CD4-positive, alpha-beta T cell treated with Interleukin-2 at 100 ng/mL for 4 hours (primary cell): ENCODE results near the gene CCDC78.
A peak's percentile ranks its signal among the peaks of the same experiment; 100 is the strongest.

Experiments used
- DNase-seq: peaks from one replicate; pipeline ENCODE4 v3.0.0-alpha.2; 2020; ENCODE audit warnings: low spot score

Gene CCDC78

DNA sequence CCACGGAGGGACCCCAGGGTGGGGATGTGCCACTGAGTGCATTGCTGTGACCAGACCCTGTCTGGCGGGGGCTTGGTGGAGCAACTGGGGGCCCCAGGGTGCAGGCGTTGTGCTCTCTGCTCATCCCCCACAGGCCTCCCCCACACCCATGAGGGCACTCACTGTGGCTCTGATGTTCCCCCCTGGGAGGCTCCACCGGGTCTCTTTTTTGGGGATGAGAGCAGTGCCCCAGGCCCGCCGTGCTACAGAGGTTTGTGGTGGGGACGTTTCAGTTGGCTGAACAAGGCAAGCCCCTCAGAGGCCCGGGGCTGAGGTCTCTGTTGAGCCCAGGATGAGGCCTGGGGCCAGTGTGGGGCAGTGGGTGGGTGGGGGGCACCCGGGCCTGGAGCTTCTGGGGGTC is 2.5 kb downstream of the CCDC78 start:
- no peak for DNase-seq

DNA sequence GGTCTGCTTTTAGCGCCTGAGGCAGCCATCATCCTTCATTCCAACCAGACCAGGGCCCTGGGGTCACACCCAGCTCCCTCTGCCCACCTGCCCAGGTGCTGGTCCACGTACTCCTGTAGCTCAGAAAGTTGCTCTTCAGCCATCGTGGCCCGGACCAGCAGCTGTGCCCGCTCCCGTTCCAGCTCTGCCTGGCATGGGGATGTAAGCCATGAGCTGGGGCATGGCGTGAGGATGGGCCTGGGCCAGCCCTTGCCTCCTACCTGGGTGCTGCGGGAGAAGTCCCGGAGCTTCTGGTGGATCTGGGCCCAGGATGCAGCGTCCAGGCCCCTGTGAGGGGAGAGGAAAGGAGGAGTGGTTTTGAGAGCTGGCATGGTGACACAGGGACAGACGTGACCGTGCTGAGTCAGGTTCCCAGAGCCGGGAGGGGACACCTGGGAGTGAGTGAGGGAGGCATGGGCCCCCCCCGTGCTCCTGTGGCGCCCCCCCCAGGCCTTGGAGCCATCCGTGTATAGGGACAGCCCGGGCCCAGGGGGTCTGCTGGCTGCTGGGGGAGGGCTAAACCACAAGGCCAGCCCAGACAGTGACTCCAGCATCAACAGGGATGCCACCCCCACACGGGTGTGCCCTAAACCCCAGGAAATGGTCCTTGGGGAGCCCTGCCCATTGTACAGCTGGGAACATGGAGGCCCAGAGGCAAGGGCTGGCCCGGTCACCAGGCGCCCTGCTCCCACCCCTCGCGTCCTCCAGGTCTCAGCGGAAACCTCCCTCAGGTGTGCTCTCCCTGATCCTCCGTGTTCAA is 3.2 kb downstream of the CCDC78 start:
- no peak for DNase-seq

DNA sequence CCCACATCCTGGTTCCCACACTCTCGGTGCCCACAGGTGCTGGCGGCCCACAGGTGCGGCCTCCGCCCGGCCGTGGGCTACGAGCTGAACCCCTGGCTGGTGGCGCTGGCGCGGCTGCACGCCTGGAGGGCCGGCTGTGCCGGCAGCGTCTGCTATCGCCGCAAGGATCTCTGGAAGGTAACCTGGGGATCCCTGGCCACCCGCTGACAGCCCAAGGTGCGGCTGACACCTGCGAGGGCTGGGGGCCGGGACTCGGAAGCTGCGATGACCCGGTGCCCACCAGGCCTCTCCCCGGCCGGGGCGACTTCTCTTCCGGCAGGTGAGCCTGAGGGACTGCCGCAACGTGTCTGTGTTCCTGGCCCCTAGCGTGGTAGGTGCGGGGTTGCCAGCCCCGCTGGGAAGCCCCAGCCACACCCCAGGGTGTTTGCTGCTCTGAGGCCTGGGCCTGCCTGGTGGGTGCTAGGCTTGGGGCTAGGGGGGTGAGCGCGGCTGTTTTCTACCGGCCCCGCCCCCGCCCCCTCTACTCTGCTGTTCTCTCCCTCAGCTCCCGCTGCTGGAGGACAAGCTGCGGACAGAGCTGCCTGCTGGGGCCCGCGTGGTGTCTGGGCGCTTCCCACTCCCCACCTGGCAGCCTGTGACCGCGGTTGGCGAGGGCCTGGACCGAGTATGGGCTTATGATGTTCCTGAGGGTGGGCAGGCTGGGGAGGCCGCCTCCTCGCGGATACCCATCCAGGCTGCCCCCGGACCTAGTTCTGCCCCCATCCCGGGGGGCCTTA is 4.3 kb downstream of the CCDC78 start:
- no peak for DNase-seq

DNA sequence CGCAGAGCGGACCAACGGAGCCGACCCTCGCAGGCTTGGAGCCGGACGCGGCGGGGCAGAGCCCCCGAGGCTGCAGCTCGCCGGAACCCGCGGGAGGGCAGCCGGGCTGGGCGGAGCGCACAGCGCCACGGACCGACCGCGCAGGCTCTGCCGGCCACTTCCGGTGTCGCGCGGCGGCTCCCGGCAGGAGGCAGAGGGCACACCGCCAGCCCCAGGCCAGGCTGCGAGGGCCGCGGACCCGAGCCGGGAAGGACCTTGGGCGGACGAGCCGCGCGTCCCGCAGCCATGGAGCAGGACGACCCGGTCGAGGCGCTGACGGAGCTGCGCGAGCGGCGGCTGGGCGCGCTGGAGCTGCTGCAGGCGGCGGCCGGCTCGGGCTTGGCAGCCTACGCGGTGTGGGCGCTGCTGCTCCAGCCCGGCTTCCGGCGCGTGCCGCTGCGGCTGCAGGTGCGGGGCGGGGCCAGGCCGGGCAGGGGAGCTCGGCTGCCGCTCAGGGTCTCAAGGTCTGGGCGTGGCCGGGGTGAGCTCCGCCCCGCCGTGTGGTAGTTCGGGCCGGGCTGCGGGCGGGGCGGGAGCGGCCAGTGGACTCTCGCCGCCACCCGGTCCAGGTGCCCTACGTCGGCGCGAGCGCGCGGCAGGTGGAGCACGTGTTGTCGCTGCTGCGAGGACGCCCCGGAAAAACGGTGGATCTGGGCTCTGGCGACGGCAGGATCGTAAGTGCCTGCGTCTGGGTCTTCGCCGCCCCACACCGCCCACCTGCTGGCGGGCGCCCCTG is 5.1 kb downstream of the CCDC78 start, which contains the start of gene ANTKMT:
Gene ANTKMT, plus strand, starts transcription at position 157 of the 775 bp plus-strand sequence. Its CDS starts 129 bp downstream, at position 286.
- peak; percentile 70 for DNase-seq

DNA sequence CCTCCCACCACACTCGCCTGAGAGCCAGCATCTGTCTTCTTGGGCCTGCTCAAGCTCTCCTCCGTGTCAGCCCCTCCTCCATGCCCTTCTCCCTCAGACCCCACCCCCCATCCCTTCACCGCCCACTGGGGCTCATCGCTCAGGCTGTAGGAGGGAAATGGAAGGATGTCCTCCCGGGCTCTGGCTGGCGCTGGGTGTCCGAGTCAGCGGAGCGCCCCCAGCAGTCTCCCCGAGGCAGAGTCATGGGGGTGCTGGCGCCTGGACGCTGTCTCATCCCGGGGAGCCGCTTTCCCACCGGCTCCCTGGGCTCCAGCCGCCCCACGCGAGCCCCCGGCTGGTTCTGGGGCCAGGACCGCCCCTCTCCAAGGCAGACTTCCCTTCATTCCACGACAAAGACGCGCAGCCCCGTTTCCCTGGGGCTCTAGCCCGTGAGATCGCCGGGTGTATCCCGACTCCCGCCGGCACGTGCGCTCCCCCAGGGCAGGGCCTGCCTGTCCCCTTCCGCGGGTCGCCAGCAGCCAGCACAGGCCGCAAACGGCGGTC is 5.7 kb downstream of the CCDC78 start:
- DNase-seq: no peak

DNA sequence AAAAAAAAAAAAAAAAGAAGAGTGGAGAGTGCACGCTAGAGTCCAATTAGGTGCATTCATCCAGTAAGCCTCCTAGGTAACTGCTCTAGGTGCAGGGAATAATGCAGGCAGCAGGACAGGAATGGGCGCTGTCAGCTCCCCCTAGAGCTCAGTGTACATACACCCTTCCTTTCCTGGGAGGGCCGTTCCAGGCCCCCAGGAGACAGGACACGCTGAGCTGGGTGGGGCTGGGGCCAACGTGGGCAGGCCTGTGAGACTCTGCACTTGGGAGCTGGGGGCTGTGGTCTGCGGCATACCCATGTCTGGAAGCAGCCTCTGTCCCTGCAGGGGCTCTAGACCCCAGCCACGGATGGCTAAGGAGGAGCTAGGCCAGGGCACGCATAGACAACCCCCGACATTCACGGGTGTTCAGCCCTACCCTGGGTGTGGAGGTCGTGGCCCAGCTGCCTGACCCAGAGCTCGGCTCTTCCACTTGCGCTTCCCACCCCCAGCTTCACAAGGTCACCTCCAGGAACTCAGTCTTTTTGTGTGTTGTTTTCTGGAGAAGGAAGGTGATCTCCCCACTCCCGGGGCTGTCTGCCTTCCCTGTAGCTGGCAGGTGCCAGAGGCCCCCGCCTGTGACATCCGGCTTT is 6.3 kb downstream of the CCDC78 start:
- no peak for DNase-seq

DNA sequence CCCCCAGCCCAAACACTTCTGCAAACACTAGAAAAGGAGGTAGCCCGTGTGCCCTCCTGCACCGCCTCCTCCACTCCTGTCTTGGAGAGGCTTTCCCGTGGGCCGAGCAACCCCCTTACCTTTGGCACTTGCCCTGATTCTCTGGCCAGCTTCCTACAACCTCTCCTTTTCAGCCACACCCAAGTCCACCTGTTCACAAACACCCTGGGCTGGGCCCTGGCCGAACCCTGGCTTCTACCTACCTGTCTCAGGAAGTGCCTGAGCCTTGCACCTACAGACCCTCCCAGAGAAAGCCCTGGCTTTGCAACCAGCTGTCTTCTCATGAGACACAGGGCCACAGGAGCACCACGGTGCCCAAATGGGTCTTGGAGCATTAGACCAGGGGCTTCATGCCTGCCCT is 7.3 kb downstream of the CCDC78 start:
- no peak for DNase-seq

DNA sequence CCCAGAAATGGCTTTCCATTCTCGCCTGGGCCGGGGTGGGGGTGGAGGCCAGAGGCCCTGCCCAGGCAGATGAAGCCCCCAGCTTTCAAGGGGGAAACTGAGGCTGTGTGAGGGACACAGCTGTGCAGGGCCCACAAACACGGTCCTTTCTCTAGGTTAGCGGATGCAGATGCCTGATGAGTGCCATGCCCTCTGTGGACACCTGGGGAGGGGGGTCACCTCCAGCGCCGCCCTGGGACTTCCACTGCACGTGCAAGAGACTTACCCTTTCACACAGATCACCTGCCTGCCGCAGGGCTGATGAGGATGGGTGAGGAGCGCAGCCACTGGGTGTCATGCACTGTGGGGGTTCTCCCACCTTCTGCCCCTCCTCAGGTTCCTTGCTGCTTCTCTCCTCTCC is 7.9 kb downstream of the CCDC78 start:
- no peak for DNase-seq

DNA sequence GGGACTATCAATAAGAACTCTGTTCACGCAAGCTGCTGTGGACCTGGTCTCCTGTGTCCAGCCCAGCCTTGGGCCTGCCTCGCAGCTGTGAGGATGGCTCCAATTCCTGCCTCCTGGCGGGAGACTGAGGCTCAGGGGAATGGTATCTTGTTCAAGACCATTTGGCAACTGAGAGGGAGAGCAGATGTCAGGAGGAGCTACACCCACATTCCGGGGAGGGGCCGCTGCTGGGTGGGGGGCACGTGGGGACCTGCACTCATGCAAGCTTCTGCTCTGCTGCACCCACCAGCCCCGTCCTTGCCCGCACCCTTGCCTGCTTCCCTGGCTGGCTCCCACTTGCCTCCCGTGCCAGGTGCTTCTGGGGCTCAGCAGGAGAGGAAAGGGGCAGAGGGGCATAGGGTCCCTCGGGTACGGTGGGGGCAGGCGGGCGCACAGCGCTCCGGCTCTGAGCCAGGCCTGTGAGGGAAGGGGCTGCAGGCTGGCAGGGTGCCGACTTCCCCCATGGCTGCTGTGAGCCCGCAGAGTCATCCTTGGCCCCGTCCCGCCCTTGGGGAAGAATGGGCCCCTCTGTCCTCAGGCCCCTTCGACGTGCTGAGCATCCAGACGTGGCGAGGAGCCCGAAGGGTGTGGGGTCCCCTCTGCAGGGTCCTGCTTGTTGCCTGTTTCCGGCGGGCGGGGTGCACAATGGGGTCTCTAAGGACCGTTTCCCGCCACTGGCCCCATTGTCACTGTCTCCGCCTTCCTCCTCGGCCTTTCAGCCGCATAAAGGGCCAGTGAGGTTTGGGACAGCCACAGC is 8.6 kb downstream of the CCDC78 start:
- DNase-seq: no peak

DNA sequence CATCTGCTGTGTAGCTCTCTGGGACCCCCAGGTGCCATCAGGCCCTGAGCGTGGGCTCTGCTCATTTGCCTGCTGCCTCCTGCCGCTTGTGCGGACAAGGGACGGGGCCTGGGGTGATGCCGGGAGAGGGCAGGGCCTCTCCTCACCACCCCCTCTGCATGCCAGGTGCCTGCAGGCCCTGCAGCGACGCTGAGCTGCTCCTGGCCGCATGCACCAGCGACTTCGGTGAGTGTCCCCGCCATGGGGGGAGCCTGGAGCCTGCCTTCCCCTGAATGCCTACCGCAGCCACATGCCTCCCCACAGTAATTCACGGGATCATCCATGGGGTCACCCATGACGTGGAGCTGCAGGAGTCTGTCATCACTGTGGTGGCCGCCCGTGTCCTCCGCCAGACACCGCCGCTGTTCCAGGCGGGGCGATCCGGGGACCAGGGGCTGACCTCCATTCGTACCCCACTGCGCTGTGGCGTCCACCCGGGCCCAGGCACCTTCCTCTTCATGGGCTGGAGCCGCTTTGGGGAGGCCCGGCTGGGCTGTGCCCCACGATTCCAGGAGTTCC is 9.4 kb downstream of the CCDC78 start:
- no peak for DNase-seq

DNA sequence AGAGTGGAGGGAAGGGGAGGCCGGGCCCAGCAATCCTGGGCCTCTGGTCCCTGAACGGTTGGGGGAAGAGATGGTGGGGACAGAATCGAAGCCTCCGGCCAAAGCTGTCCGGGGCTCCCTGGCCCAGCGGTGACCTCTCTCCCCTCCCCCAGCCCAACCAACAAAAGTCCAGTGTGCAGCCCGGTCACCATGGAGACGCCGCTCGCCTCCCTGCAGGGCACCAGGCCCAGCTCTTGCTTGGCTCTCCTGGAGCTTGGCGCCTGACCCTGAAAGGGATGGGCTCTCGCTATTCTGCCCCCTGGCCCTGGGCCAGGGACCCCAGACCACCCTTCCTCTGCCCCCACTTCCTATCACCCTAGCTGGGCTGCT is 10.1 kb downstream of the CCDC78 start:
- no peak for DNase-seq

DNA sequence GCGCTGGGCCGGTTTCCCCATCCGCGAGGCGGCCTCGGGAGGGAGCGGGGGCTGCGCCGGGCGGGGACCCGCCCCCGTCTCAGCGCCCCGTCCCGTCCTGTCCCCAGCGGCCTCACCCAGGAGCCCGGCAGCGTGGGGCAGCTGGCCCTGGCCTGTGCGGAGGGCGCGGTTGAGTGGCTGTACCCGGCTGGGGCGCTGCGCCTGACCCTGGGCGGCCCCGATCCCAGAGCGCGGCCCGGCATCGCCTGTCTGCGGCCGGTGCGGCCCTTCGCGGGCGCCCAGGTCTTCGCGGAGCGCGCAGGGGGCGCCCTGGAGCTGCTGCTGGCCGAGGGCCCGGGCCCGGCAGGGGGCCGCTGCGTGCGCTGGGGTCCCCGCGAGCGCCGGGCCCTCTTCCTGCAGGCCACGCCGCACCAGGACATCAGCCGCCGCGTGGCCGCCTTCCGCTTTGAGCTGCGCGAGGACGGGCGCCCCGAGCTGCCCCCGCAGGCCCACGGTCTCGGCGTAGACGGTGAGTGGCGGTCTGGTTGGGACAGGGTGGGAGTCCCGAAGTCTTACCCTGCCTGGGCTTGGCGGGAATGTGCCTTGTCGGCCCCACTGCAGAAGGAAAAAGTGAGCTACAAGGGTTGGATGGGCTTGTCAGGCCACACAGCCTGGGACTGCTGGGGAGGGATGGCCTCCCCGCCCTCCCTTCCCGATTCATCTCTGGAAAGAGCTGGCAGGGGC is 10.6 kb downstream of the CCDC78 start:
- DNase-seq: no peak

DNA sequence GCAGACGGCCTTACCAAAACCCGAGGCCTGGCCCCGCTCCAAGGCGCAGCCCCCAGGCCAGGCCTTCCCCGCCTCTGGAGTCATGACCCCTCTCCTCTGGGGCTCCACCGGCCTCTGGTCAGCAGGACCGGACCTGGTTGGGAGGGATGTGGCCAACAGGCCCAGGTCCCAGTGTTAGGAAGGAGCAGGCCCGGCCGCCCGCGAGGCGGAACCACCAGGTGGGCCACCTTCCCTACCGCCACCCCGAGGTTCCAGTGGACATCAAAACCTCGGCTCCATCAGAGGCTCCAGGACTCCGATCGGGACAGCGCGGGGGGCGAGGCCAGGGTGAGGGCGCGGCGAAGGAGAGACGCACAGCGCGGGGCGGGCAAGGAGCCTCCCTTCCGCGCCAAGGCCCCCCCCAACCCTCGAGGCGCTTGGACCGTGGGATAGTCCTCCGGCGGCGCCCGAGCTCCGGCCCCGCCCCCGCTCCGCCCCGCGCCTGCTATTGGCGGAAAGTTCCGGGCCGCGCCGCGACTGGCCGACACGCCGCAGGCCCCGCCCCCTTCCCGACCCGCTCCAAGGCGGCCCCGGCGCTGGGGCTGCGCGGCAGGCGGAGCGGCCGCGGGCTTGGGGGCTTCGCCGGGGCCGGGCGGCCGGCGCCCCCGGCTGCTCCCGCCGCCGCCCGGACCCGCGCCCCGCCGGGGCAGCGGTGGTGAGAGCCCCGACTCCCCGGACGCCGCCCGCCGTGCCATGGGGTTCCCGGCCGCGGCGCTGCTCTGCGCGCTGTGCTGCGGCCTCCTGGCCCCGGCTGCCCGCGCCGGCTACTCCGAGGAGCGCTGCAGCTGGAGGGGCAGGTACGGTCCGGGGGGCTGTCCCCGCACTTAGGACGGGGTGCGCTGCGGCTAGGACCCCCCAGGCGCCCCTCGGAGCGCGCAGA is 11.4 kb downstream of the CCDC78 start, which contains the start of gene METRN:
Gene METRN, plus strand, starts transcription at position 561 of the 919 bp plus-strand sequence. Its CDS starts 172 bp downstream, at position 733.
- DNase-seq: peak; percentile 85

DNA sequence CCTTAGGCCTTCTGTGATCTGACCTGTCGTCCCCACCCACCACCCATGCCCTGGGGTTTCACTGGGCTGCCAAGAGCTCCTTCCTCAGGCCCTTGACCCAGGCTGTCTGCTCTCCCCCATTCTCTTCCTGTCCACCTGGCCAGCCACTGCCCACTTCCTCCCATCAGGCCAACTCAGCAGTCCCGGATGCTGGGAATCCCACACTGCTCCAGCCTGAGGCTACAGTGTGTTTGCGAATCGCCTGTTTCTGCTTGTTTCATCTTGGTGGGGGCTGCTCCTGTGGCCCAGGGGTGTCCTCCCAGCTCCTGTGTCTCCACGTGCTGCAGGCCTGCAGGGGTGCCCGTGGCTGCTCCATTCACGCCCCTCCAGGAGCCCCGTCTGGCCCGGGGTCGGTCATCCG is 12.2 kb downstream of the CCDC78 start:
- no peak for DNase-seq

DNA sequence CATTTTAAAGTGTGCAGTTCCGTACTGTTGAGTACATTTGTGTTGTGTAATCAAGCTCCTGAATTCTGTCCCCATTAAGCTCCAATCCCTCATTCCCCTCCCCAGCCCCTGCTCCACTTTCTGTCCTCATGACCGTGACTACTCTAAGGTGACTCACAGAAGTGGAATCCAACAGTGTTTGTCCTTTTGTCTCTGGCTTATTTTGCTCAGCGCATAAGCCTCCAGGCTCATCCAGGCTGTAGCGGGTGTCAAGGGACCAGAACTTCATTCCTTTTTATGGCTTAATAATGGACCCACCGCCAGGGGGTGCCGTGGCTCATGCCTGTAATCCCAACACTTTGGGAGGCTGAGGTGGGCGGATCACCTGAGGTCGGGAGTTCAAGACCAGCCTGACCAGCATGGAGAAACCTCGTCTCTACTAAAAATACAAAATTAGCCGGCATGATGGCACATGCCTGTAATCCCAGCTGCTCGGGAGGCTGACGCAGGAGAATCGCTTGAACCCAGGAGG is 13.4 kb downstream of the CCDC78 start:
- DNase-seq: peak; percentile 45

DNA sequence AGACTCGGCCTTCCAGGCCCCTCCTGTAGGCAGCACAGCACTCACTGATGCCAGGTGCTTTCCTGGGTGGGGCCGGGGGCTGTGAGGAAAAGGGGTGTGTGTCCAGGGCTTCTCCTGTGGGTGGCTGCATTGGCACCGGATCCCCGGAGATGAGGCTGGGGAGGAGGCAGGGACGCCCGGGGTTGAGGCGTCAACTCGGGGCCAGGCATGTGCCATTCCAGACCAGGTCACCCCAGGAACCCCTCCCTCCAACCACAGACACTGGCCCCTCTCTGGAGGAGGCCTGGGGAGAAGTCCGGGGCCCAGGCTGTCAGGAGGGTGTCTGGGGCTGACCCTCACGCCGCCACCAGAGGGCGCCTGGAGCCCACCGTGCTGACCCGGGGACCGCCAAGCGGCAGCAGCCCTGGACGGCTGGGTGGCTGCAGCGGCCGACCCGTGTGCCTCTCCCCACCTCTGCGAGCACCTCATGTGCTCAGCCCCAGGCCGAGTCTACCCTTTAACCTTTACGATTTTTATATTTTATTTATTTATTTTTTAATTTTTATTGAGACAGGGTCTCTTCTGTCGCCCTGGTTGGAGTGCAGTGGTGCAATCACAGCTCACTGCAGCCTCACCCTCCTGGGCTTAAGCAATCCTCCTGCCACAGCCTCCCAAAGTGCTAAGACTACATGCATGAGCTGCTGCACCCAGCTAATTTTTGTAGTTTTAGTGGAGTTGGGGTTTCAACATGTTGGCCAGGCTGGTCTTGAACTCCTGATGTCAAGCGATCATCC is 14.5 kb downstream of the CCDC78 start:
- peak; percentile 81 for DNase-seq

DNA sequence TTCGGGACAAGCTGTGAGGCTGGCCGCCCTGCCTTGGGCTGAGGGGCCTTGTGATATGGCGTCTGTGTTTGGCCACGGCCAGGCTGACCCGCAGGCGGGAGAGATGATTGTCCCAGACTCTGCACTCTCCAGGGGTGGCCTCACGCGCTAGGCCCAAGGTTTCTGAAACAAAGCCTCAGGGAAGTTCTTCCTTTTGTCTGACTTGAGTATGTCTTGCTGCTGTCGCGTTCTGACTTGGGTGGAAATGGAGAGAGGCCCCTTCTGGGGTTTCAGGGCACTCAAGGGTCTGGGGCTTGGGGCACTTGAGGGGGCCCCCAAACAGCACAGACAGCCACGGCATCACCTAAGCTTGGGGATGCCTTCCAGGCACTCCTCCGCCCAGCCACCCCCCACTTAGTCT is 15.2 kb downstream of the CCDC78 start:
- no peak for DNase-seq
